Measurements from ENCODE around the gene DNMBP. TPM values are rescaled to one million over a fixed set of nuclear protein-coding genes. Genes with fewer than 3 reads are reported as not detected.

DNMBP gene
- total and polyA plus RNA-seq, 2 of the 8 experiments (the other 6 are each of a cell fraction or from before 2014, with no cell fraction given) = 19.1 to 26.4 TPM

GRCh38 chr10:99913831-99914235, 95.9 kb downstream of the DNMBP start (continued):
- TF ChIP-seq, protein P1, sequence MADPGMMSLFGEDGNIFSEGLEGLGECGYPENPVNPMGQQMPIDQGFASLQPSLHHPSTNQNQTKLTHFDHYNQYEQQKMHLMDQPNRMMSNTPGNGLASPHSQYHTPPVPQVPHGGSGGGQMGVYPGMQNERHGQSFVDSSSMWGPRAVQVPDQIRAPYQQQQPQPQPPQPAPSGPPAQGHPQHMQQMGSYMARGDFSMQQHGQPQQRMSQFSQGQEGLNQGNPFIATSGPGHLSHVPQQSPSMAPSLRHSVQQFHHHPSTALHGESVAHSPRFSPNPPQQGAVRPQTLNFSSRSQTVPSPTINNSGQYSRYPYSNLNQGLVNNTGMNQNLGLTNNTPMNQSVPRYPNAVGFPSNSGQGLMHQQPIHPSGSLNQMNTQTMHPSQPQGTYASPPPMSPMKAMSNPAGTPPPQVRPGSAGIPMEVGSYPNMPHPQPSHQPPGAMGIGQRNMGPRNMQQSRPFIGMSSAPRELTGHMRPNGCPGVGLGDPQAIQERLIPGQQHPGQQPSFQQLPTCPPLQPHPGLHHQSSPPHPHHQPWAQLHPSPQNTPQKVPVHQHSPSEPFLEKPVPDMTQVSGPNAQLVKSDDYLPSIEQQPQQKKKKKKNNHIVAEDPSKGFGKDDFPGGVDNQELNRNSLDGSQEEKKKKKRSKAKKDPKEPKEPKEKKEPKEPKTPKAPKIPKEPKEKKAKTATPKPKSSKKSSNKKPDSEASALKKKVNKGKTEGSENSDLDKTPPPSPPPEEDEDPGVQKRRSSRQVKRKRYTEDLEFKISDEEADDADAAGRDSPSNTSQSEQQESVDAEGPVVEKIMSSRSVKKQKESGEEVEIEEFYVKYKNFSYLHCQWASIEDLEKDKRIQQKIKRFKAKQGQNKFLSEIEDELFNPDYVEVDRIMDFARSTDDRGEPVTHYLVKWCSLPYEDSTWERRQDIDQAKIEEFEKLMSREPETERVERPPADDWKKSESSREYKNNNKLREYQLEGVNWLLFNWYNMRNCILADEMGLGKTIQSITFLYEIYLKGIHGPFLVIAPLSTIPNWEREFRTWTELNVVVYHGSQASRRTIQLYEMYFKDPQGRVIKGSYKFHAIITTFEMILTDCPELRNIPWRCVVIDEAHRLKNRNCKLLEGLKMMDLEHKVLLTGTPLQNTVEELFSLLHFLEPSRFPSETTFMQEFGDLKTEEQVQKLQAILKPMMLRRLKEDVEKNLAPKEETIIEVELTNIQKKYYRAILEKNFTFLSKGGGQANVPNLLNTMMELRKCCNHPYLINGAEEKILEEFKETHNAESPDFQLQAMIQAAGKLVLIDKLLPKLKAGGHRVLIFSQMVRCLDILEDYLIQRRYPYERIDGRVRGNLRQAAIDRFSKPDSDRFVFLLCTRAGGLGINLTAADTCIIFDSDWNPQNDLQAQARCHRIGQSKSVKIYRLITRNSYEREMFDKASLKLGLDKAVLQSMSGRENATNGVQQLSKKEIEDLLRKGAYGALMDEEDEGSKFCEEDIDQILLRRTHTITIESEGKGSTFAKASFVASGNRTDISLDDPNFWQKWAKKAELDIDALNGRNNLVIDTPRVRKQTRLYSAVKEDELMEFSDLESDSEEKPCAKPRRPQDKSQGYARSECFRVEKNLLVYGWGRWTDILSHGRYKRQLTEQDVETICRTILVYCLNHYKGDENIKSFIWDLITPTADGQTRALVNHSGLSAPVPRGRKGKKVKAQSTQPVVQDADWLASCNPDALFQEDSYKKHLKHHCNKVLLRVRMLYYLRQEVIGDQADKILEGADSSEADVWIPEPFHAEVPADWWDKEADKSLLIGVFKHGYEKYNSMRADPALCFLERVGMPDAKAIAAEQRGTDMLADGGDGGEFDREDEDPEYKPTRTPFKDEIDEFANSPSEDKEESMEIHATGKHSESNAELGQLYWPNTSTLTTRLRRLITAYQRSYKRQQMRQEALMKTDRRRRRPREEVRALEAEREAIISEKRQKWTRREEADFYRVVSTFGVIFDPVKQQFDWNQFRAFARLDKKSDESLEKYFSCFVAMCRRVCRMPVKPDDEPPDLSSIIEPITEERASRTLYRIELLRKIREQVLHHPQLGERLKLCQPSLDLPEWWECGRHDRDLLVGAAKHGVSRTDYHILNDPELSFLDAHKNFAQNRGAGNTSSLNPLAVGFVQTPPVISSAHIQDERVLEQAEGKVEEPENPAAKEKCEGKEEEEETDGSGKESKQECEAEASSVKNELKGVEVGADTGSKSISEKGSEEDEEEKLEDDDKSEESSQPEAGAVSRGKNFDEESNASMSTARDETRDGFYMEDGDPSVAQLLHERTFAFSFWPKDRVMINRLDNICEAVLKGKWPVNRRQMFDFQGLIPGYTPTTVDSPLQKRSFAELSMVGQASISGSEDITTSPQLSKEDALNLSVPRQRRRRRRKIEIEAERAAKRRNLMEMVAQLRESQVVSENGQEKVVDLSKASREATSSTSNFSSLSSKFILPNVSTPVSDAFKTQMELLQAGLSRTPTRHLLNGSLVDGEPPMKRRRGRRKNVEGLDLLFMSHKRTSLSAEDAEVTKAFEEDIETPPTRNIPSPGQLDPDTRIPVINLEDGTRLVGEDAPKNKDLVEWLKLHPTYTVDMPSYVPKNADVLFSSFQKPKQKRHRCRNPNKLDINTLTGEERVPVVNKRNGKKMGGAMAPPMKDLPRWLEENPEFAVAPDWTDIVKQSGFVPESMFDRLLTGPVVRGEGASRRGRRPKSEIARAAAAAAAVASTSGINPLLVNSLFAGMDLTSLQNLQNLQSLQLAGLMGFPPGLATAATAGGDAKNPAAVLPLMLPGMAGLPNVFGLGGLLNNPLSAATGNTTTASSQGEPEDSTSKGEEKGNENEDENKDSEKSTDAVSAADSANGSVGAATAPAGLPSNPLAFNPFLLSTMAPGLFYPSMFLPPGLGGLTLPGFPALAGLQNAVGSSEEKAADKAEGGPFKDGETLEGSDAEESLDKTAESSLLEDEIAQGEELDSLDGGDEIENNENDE (IDR thresholded peaks at IDR 0.05; ENCODE audit: insufficient replicate concordance, low read length) = no peak
- TF ChIP-seq, protein P2, sequence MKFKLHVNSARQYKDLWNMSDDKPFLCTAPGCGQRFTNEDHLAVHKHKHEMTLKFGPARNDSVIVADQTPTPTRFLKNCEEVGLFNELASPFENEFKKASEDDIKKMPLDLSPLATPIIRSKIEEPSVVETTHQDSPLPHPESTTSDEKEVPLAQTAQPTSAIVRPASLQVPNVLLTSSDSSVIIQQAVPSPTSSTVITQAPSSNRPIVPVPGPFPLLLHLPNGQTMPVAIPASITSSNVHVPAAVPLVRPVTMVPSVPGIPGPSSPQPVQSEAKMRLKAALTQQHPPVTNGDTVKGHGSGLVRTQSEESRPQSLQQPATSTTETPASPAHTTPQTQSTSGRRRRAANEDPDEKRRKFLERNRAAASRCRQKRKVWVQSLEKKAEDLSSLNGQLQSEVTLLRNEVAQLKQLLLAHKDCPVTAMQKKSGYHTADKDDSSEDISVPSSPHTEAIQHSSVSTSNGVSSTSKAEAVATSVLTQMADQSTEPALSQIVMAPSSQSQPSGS (IDR thresholded peaks at IDR 0.05; ENCODE audit: low read length) = peak; percentile 92
- TF ChIP-seq JUND (IDR thresholded peaks at IDR 0.05; ENCODE audit: low read length) (peak; percentile 42), SIX5 (IDR thresholded peaks at IDR 0.05; ENCODE audit: low read depth, low read length) (no peak), CBX8 (IDR thresholded peaks at IDR 0.05; ENCODE audit: borderline replicate concordance, low read depth, low read length) (no peak), TCF12 (IDR thresholded peaks at IDR 0.05; ENCODE audit: low read depth, low read length) (no peak; the same call in 1 of the 2 replicates), SP4 (IDR thresholded peaks at IDR 0.05; ENCODE audit: low read length) (no peak), NANOG (IDR thresholded peaks at IDR 0.05; ENCODE audit: insufficient read depth, low read depth, low read length, poor library complexity, severe bottlenecking) (peak; percentile 64), SAP30 (IDR thresholded peaks at IDR 0.05; ENCODE audit: insufficient read depth, insufficient replicate concordance, low read length) (no peak)

All from H1 (cell line).